ENCODE data around the gene GPATCH2. TPM values are rescaled to one million over a fixed set of nuclear protein-coding genes. Genes with fewer than 3 reads are reported as not detected.

Gene GPATCH2
- total RNA-seq, 1 donor from 2014 or later: 39.3 TPM

DNA sequence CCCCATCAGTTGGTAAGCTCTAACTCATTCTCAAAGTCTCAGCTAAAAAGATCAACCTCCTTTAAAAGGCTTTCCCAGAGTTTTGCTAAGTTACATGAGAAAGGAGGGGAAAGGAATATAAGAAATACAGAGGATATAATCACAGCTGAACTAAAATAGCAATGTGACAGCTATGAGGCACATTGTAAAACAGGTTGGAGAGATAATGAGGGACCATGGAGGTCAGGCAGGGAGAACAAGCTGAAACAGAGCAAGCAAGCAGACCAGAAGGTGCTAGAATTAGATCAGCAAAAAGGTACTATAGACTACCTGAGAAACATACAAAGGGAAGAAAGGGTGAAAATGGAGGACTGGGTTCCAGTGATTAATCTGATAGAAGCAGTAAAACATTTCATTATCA lies 28.5 kb downstream of the GPATCH2 start:
- Histone ChIP-seq H3K4me3 (no peak overlapping the region), H3K9me3 (ENCODE audit: low read depth) (no peaks in the 10 kb centered on the region), H4K20me1 (ENCODE audit: low read depth) (no peaks in the 10 kb centered on the region), H2AFZ (replicated peaks) (no peak overlapping the region), H3K9ac (no peak overlapping the region), H3K36me3 (no peaks in the 10 kb centered on the region), H3K79me2 (ENCODE audit: low read depth) (no peaks in the 10 kb centered on the region), H3K27ac (no peak overlapping the region), H3K4me1 (no peaks in the 10 kb centered on the region), H3F3A (ENCODE audit: low read depth) (no peaks in the 10 kb centered on the region), H3K4me2 (no peak overlapping the region), H3K27me3 (no peaks in the 10 kb centered on the region)
- peaks cover 7% of the 10 kb centered on the region for H3K36me3 Mint-ChIP-seq
- no peak overlapping the region for H3K4me3 Mint-ChIP-seq
- H3K9me3 Mint-ChIP-seq: no peaks in the 10 kb centered on the region
- TF ChIP-seq EZH2phosphoT487 (IDR thresholded peaks at IDR 0.05) (no peak), EZH2 (IDR thresholded peaks at IDR 0.05) (no peak)
- TF ChIP-seq, protein P1, sequence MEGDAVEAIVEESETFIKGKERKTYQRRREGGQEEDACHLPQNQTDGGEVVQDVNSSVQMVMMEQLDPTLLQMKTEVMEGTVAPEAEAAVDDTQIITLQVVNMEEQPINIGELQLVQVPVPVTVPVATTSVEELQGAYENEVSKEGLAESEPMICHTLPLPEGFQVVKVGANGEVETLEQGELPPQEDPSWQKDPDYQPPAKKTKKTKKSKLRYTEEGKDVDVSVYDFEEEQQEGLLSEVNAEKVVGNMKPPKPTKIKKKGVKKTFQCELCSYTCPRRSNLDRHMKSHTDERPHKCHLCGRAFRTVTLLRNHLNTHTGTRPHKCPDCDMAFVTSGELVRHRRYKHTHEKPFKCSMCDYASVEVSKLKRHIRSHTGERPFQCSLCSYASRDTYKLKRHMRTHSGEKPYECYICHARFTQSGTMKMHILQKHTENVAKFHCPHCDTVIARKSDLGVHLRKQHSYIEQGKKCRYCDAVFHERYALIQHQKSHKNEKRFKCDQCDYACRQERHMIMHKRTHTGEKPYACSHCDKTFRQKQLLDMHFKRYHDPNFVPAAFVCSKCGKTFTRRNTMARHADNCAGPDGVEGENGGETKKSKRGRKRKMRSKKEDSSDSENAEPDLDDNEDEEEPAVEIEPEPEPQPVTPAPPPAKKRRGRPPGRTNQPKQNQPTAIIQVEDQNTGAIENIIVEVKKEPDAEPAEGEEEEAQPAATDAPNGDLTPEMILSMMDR (IDR thresholded peaks at IDR 0.05): no peak
- no peaks in the 10 kb centered on the region for H3K27me3 Mint-ChIP-seq (ENCODE audit: insufficient read depth, low read depth)
- H3K27ac Mint-ChIP-seq: no peak overlapping the region
- no peaks in the 10 kb centered on the region for H3K4me1 Mint-ChIP-seq
- DNase-seq (ENCODE audit: low spot score): no peak

DNA sequence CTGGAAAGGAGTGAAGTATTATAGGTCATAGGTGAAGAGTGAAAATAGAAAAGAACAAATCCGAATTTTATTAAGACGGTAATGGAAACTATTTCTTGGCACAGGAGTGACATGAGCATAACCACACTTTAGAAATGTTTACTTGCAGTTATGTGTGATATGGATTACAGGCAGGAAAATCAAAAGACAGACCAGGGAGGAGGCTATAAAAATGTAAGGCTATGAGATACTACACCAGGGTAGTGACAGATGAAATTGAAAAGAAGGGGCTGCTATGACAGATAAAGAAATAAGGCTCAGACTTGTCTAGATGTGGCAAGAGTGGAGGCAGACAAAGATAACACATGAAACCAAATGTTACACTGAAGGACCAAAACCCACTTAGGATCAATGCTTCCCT lies 31.7 kb downstream of the GPATCH2 start:
- H3K27ac Mint-ChIP-seq: no peak overlapping the region
- no peaks in the 10 kb centered on the region for H3K9me3 Mint-ChIP-seq
- Histone ChIP-seq H3K27me3 (no peaks in the 10 kb centered on the region), H3K4me1 (no peaks in the 10 kb centered on the region), H3K9me3 (ENCODE audit: low read depth) (no peaks in the 10 kb centered on the region), H3F3A (ENCODE audit: low read depth) (no peaks in the 10 kb centered on the region), H4K20me1 (ENCODE audit: low read depth) (no peaks in the 10 kb centered on the region), H3K79me2 (ENCODE audit: low read depth) (no peaks in the 10 kb centered on the region), H3K4me2 (no peak overlapping the region), H3K4me3 (no peak overlapping the region), H3K9ac (no peak overlapping the region), H2AFZ (replicated peaks) (no peak overlapping the region), H3K27ac (no peak overlapping the region), H3K36me3 (no peaks in the 10 kb centered on the region)
- no peaks in the 10 kb centered on the region for H3K36me3 Mint-ChIP-seq
- TF ChIP-seq, protein P1 (IDR thresholded peaks at IDR 0.05): no peak
- TF ChIP-seq EZH2 (IDR thresholded peaks at IDR 0.05) (no peak), EZH2phosphoT487 (IDR thresholded peaks at IDR 0.05) (no peak)
- H3K4me3 Mint-ChIP-seq: no peak overlapping the region
- no peak for DNase-seq (ENCODE audit: low spot score)
- H3K4me1 Mint-ChIP-seq: no peaks in the 10 kb centered on the region
- no peaks in the 10 kb centered on the region for H3K27me3 Mint-ChIP-seq (ENCODE audit: insufficient read depth, low read depth)

DNA sequence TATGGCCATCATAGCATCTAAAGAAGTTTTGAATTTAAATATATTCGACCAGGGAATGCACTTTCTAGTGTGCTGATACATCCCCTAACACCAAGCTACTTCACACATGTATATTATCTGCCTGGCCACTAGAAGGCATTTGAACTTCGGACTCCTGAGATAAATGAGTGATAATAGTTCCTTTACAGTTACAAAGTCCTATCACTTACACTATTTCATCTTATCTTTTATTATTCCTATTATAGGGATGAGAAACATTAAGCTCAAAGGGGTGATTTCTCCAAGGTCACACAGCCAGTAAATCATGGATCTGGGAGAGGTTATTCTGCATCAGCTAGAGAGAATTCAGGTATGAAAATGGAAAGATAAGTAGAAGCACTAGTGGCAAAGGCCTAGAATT lies 40.3 kb downstream of the GPATCH2 start:
- Histone ChIP-seq H3K79me2 (ENCODE audit: low read depth) (no peaks in the 10 kb centered on the region), H3K4me2 (no peak overlapping the region), H2AFZ (replicated peaks) (no peak overlapping the region), H3K4me3 (no peak overlapping the region), H3K27ac (no peak overlapping the region), H3K27me3 (no peaks in the 10 kb centered on the region), H3K9ac (no peak overlapping the region), H3F3A (ENCODE audit: low read depth) (no peaks in the 10 kb centered on the region), H3K4me1 (no peaks in the 10 kb centered on the region), H4K20me1 (ENCODE audit: low read depth) (no peaks in the 10 kb centered on the region), H3K9me3 (ENCODE audit: low read depth) (no peaks in the 10 kb centered on the region), H3K36me3 (no peaks in the 10 kb centered on the region)
- H3K9me3 Mint-ChIP-seq: no peaks in the 10 kb centered on the region
- no peak for DNase-seq (ENCODE audit: low spot score)
- no peaks in the 10 kb centered on the region for H3K27me3 Mint-ChIP-seq (ENCODE audit: insufficient read depth, low read depth)
- no peak overlapping the region for H3K27ac Mint-ChIP-seq
- H3K4me1 Mint-ChIP-seq: no peaks in the 10 kb centered on the region
- TF ChIP-seq, protein P1 (IDR thresholded peaks at IDR 0.05): no peak
- TF ChIP-seq EZH2 (IDR thresholded peaks at IDR 0.05) (no peak), EZH2phosphoT487 (IDR thresholded peaks at IDR 0.05) (no peak)
- H3K4me3 Mint-ChIP-seq: no peak overlapping the region
- no peaks in the 10 kb centered on the region for H3K36me3 Mint-ChIP-seq
